Liver (tissue), 9 donors: ENCODE data around the gene TACR2. TPM values are rescaled to one million over a fixed set of nuclear protein-coding genes. Genes with fewer than 3 reads are reported as not detected.

Experiments used
- DNase-seq: peaks from one replicate; pipeline ENCODE4 v3.0.0-alpha.2; 2017; ENCODE audit warnings: low spot score
- H3K27ac ChIP-seq, 2 donors: one replicate each; pipeline ENCODE4 v1.7.0; 2013; ENCODE audit warnings: inconsistent platforms in 2 of 2, low read length in 2 of 2, control low read depth in 1 of 2, low read depth in 1 of 2, mild to moderate bottlenecking in 1 of 2
- H3K27me3 ChIP-seq, 4 donors: one replicate each; pipeline versions ENCODE4 v1.6.1 to v1.7.0; 2013; ENCODE audit warnings: low read length in 3 of 4, inconsistent platforms in 1 of 4, mild to moderate bottlenecking in 1 of 4, moderate library complexity in 1 of 4; ENCODE audit not compliant: control insufficient read depth in 4 of 4, insufficient read depth in 4 of 4
- H3K36me3 ChIP-seq, 4 donors: one replicate each; pipeline versions ENCODE4 v1.6.1 to v1.7.0; 2013; ENCODE audit warnings: low read length in 3 of 4, mild to moderate bottlenecking in 3 of 4, low read depth in 1 of 4, moderate library complexity in 1 of 4; ENCODE audit not compliant: control insufficient read depth in 4 of 4, insufficient read depth in 3 of 4
- H3K4me1 ChIP-seq, 4 donors: one replicate each; pipeline versions ENCODE4 v1.6.1 to v1.7.0; 2013; ENCODE audit warnings: low read length in 3 of 4, mild to moderate bottlenecking in 3 of 4, moderate library complexity in 1 of 4; ENCODE audit not compliant: control insufficient read depth in 4 of 4, insufficient read depth in 4 of 4
- H3K4me3 ChIP-seq, 3 donors: one replicate each; pipeline versions ENCODE4 v1.6.1 to v1.7.0; 2013; ENCODE audit warnings: low read length in 3 of 3, control low read depth in 1 of 3, low read depth in 1 of 3, mild to moderate bottlenecking in 1 of 3
- H3K9ac ChIP-seq, 2 donors: one replicate each; pipeline ENCODE4 v1.7.0; 2013; ENCODE audit warnings: low read length in 2 of 2, mild to moderate bottlenecking in 2 of 2, moderate library complexity in 2 of 2, control low read depth in 1 of 2, low read depth in 1 of 2
- H3K9me3 ChIP-seq, 4 donors: one replicate each; pipeline versions ENCODE4 v1.6.1 to v1.7.0; 2013; ENCODE audit warnings: low read length in 3 of 4; ENCODE audit not compliant: control insufficient read depth in 4 of 4
- EGR1 ChIP-seq, 2 donors: IDR thresholded peaks; 2 replicates each; pipeline ENCODE4 v1.6.1; 2016 to 2018; ENCODE audit warnings: antibody characterized with exemption in 2 of 2, low read depth in 2 of 2
- FOXA1 ChIP-seq: IDR thresholded peaks from 2 replicates; pipeline ENCODE4 v1.6.1; 2016; ENCODE audit warnings: antibody characterized with exemption
- FOXA2 ChIP-seq: IDR thresholded peaks from 2 replicates; pipeline ENCODE4 v1.6.1; 2016; ENCODE audit warnings: antibody characterized with exemption
- GABPA ChIP-seq, 2 donors: IDR thresholded peaks in 1 of 2; conservative IDR thresholded peaks in 1 of 2; 2 replicates each; pipeline ENCODE4 v1.6.1; 2016; ENCODE audit warnings: antibody characterized with exemption in 2 of 2, mild to moderate bottlenecking in 1 of 2, moderate library complexity in 1 of 2
- HNF4A ChIP-seq, 2 donors: conservative IDR thresholded peaks; 2 replicates each; pipeline ENCODE4 v1.6.1; 2016; ENCODE audit warnings: antibody characterized with exemption in 2 of 2, mild to moderate bottlenecking in 2 of 2
- HNF4G ChIP-seq: IDR thresholded peaks from 2 replicates; pipeline ENCODE4 v1.6.1; 2016; ENCODE audit warnings: antibody characterized with exemption
- JUND ChIP-seq, 2 donors: IDR thresholded peaks; 2 replicates each; pipeline ENCODE4 v1.6.1; 2016; ENCODE audit warnings: antibody characterized with exemption in 2 of 2
- NR2F2 ChIP-seq: IDR thresholded peaks from 2 replicates; pipeline ENCODE4 v1.6.1; 2016; ENCODE audit warnings: antibody characterized with exemption
- RAD21 ChIP-seq, 2 donors: IDR thresholded peaks; 2 replicates each; pipeline ENCODE4 v1.6.1; 2016; ENCODE audit warnings: antibody characterized with exemption in 2 of 2, mild to moderate bottlenecking in 2 of 2
- RXRA ChIP-seq, 2 donors: IDR thresholded peaks; 2 replicates each; pipeline ENCODE4 v1.6.1; 2017 to 2018; ENCODE audit warnings: antibody characterized with exemption in 2 of 2, mild to moderate bottlenecking in 1 of 2
- SP1 ChIP-seq: IDR thresholded peaks from 2 replicates; pipeline ENCODE4 v1.6.1; 2018; ENCODE audit warnings: antibody characterized with exemption, mild to moderate bottlenecking
- TAF1 ChIP-seq: conservative IDR thresholded peaks from 2 replicates; pipeline ENCODE4 v1.6.1; 2016; ENCODE audit warnings: antibody characterized with exemption, mild to moderate bottlenecking
- YY1 ChIP-seq: IDR thresholded peaks from 2 replicates; pipeline ENCODE4 v1.6.1; 2016; ENCODE audit warnings: antibody characterized with exemption, mild to moderate bottlenecking
- WGBS: extraction: QIAGEN DNeasy Blood & Tissue Kit; methylation state at CpG from one replicate; pipeline ENCODE4 v1.1.7; 2013; 5-methylcytosine and 5-hydroxymethylcytosine counted together
- polyA plus RNA-seq, 2 donors: library from polyadenylated mRNA; stranded (reverse) in 1 of 2; unstranded in 1 of 2; fragments of 200-250 nt in 1 of 2; fragments of >200 nt in 1 of 2; fragmentation: Nextera tagmentation in 1 of 2; extraction: Ambion mirVana in 1 of 2; gene quantifications; one replicate each; pipeline versions ENCODE4 v1.2.1 to v1.2.3, GENCODE V29; 2013 to 2015
- total RNA-seq, 2 donors: library from RNA; depleted of rRNA; stranded (reverse); fragments of >200 nt; gene quantifications; one replicate each; pipeline ENCODE4 v1.2.3, GENCODE V29; 2014
- TF ChIP-seq, protein P1 (sequence below): IDR thresholded peaks from 2 replicates; pipeline ENCODE4 v1.6.1; 2016; ENCODE audit warnings: antibody characterized with exemption
- TF ChIP-seq, protein P2 (sequence below): IDR thresholded peaks from 2 replicates; pipeline ENCODE4 v1.6.1; 2016; ENCODE audit warnings: antibody characterized with exemption
- TF ChIP-seq, protein P3 (sequence below): IDR thresholded peaks from 2 replicates; pipeline ENCODE4 v1.6.1; 2016; ENCODE audit warnings: antibody characterized with exemption, mild to moderate bottlenecking
- TF ChIP-seq, protein P4 (sequence below): fragments of 150-350 bp; IDR thresholded peaks from 2 replicates; pipeline ENCODE4 v1.5.1; 2017; ENCODE audit warnings: improper control_type of control experiment, low read depth, low read length; ENCODE audit not compliant: missing input control
- TF ChIP-seq, protein P5 (sequence below): IDR thresholded peaks from 2 replicates; pipeline ENCODE4 v1.6.1; 2016; ENCODE audit warnings: antibody characterized with exemption
- donor health status: healthy.
- donor health status: healthy.
- donor health status: healthy.
- donor health status: healthy.
- donor health status: healthy.

Gene TACR2
- total and polyA plus RNA-seq, 4 donors: 0.08 to 0.18 (median 0.12) TPM; not detected in 1

DNA sequence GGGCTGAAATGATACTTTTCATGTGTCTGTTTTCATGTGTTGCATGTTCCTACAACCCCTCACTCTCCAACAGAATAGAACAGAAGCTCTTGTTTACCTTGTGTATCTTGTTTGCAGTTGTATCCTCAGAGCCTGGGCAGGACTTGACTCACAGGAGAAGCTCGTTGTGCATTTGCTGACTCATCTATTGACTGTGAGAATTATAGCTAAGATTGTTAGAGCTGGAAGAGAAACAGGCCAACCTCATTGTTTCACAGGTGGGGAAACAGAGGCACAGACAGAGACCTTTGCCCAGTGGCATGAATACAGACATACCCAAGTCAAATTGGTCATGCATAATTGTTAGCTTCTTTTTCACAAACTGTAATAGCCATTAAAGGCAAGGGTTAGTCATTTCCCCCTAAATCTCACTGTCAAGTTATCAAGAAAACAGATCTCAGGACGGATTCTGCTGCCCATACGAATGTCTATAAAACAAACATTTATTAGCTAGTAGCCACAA, 30.0 kb upstream of the TACR2 start:
- no peak for DNase-seq

More for the DNA sequence above, 30.0 kb upstream of the TACR2 start:
- Histone ChIP-seq H3K27ac (no peak overlapping the region), H3K27me3 (no peaks in the 10 kb centered on the region), H3K4me1 (peaks cover 0 to 7% (median 4%) of the 10 kb centered on the region in 4 donors), H3K9me3 (no peaks in the 10 kb centered on the region), H3K36me3 (no peaks in the 10 kb centered on the region), H3K4me3 (no peak overlapping the region), H3K9ac (no peak overlapping the region)
- 58% methylated on average over 3 of the region's 3 CpGs for WGBS
- TF ChIP-seq, protein P1, sequence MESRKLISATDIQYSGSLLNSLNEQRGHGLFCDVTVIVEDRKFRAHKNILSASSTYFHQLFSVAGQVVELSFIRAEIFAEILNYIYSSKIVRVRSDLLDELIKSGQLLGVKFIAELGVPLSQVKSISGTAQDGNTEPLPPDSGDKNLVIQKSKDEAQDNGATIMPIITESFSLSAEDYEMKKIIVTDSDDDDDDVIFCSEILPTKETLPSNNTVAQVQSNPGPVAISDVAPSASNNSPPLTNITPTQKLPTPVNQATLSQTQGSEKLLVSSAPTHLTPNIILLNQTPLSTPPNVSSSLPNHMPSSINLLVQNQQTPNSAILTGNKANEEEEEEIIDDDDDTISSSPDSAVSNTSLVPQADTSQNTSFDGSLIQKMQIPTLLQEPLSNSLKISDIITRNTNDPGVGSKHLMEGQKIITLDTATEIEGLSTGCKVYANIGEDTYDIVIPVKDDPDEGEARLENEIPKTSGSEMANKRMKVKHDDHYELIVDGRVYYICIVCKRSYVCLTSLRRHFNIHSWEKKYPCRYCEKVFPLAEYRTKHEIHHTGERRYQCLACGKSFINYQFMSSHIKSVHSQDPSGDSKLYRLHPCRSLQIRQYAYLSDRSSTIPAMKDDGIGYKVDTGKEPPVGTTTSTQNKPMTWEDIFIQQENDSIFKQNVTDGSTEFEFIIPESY: no peak
- no peak for TF ChIP-seq FOXA1
- TF ChIP-seq, protein P2, sequence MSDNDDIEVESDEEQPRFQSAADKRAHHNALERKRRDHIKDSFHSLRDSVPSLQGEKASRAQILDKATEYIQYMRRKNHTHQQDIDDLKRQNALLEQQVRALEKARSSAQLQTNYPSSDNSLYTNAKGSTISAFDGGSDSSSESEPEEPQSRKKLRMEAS: no peak
- no peak for TF ChIP-seq FOXA2
- TF ChIP-seq SP1: no peak
- TF ChIP-seq RAD21 (IDR thresholded peaks at IDR 0.05): no peak
- TF ChIP-seq RXRA (IDR thresholded peaks at IDR 0.05): no peak
- TF ChIP-seq HNF4G: no peak
- TF ChIP-seq YY1: no peak
- TF ChIP-seq, protein P3, sequence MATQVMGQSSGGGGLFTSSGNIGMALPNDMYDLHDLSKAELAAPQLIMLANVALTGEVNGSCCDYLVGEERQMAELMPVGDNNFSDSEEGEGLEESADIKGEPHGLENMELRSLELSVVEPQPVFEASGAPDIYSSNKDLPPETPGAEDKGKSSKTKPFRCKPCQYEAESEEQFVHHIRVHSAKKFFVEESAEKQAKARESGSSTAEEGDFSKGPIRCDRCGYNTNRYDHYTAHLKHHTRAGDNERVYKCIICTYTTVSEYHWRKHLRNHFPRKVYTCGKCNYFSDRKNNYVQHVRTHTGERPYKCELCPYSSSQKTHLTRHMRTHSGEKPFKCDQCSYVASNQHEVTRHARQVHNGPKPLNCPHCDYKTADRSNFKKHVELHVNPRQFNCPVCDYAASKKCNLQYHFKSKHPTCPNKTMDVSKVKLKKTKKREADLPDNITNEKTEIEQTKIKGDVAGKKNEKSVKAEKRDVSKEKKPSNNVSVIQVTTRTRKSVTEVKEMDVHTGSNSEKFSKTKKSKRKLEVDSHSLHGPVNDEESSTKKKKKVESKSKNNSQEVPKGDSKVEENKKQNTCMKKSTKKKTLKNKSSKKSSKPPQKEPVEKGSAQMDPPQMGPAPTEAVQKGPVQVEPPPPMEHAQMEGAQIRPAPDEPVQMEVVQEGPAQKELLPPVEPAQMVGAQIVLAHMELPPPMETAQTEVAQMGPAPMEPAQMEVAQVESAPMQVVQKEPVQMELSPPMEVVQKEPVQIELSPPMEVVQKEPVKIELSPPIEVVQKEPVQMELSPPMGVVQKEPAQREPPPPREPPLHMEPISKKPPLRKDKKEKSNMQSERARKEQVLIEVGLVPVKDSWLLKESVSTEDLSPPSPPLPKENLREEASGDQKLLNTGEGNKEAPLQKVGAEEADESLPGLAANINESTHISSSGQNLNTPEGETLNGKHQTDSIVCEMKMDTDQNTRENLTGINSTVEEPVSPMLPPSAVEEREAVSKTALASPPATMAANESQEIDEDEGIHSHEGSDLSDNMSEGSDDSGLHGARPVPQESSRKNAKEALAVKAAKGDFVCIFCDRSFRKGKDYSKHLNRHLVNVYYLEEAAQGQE: no peak
- TF ChIP-seq, protein P4, sequence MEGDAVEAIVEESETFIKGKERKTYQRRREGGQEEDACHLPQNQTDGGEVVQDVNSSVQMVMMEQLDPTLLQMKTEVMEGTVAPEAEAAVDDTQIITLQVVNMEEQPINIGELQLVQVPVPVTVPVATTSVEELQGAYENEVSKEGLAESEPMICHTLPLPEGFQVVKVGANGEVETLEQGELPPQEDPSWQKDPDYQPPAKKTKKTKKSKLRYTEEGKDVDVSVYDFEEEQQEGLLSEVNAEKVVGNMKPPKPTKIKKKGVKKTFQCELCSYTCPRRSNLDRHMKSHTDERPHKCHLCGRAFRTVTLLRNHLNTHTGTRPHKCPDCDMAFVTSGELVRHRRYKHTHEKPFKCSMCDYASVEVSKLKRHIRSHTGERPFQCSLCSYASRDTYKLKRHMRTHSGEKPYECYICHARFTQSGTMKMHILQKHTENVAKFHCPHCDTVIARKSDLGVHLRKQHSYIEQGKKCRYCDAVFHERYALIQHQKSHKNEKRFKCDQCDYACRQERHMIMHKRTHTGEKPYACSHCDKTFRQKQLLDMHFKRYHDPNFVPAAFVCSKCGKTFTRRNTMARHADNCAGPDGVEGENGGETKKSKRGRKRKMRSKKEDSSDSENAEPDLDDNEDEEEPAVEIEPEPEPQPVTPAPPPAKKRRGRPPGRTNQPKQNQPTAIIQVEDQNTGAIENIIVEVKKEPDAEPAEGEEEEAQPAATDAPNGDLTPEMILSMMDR: no peak
- TF ChIP-seq GABPA (IDR thresholded peaks at IDR 0.05 in 1 of 2, conservative IDR thresholded peaks at IDR 0.05 in 1 of 2): no peak
- no peak for TF ChIP-seq EGR1 (IDR thresholded peaks at IDR 0.05; ENCODE audit: low read depth in 2 of 2)
- no peak for TF ChIP-seq JUND (IDR thresholded peaks at IDR 0.05)
- TF ChIP-seq HNF4A (conservative IDR thresholded peaks at IDR 0.05): no peak
- TF ChIP-seq, protein P5, sequence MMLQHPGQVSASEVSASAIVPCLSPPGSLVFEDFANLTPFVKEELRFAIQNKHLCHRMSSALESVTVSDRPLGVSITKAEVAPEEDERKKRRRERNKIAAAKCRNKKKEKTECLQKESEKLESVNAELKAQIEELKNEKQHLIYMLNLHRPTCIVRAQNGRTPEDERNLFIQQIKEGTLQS: no peak
- TF ChIP-seq NR2F2: no peak
- TF ChIP-seq TAF1: no peak
